SJCRH30 (cell line): Measurements from ENCODE around the gene RUNX2. TPM values are rescaled to one million over a fixed set of nuclear protein-coding genes. Genes with fewer than 3 reads are reported as not detected.

Source experiments
- DNase-seq, 2 experiments: peaks; one replicate each; pipeline ENCODE4 v3.0.0-alpha.2; 2015 to 2020
- H3K27ac ChIP-seq: fragments of 250-450 bp; sonication (Bioruptor Pico); 2 replicates; pipeline ENCODE4 v1.5.1; 2020; ENCODE audit warnings: mild to moderate bottlenecking, moderate library complexity
- H3K27me3 ChIP-seq: fragments of 250-450 bp; sonication (Bioruptor Pico); 2 replicates; pipeline ENCODE4 v1.5.1; 2020; ENCODE audit warnings: mild to moderate bottlenecking, moderate library complexity
- H3K36me3 ChIP-seq: fragments of 250-450 bp; sonication (Bioruptor Pico); 2 replicates; pipeline ENCODE4 v1.5.1; 2020; ENCODE audit warnings: mild to moderate bottlenecking, moderate library complexity
- H3K4me1 ChIP-seq: fragments of 250-450 bp; sonication (Bioruptor Pico); 2 replicates; pipeline ENCODE4 v1.5.1; 2020; ENCODE audit warnings: mild to moderate bottlenecking, moderate library complexity
- H3K4me3 ChIP-seq: fragments of 250-450 bp; sonication (Bioruptor Pico); 2 replicates; pipeline ENCODE4 v1.5.1; 2020; ENCODE audit warnings: mild to moderate bottlenecking, moderate library complexity
- H3K9me3 ChIP-seq: fragments of 250-450 bp; sonication (Bioruptor Pico); replicated peaks from 2 replicates; pipeline ENCODE4 v1.5.1; 2020; ENCODE audit warnings: mild to moderate bottlenecking, moderate library complexity
- total RNA-seq: library from RNA; depleted of rRNA; stranded (reverse); fragments of >200 nt; shearing (Covaris generic); gene quantifications from 2 replicates; pipeline ENCODE4 v1.2.3, GENCODE V29; 2014

The RUNX2 gene
- total RNA-seq, 1 experiment from 2014 or later: 50.5 TPM

DNA sequence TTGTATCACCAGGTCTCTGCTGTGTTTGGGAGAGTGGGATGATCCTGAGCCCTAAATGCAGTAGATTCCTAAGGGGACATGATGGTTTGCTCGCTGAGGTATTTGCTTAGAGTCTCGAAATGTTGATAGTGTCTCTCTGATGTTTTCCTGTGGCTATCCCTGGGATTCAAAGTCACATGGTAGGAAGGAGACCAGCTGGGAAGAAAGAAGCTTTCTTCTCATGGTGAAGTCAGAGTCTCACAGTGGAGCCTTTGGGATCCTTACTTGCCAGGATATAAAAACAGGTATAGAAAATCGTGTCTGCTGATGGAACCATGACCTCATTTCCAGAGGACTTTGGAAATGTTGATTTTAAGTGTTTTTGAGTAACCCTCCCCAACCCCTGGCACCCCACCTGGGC lies 308.9 kb downstream of the RUNX2 start:
- no peak for DNase-seq
- no peaks in the 10 kb centered on the region for H3K9me3 ChIP-seq
- no peak overlapping the region for H3K27ac ChIP-seq
- H3K4me3 ChIP-seq: no peak overlapping the region
- H3K27me3 ChIP-seq: no peaks in the 10 kb centered on the region
- no peaks in the 10 kb centered on the region for H3K4me1 ChIP-seq
- H3K36me3 ChIP-seq: no peaks in the 10 kb centered on the region

- no peaks in the 10 kb centered on the region for H3K9me3 ChIP-seq
- no peaks in the 10 kb centered on the region for H3K27me3 ChIP-seq
- DNase-seq: no peak
- H3K4me3 ChIP-seq: no peak overlapping the region
- H3K27ac ChIP-seq: no peak overlapping the region
- H3K36me3 ChIP-seq: no peaks in the 10 kb centered on the region
- H3K4me1 ChIP-seq: no peaks in the 10 kb centered on the region
These were observed 309.6 kb downstream of the RUNX2 start for GRCh38 chr6:45637611-45638257.

DNA sequence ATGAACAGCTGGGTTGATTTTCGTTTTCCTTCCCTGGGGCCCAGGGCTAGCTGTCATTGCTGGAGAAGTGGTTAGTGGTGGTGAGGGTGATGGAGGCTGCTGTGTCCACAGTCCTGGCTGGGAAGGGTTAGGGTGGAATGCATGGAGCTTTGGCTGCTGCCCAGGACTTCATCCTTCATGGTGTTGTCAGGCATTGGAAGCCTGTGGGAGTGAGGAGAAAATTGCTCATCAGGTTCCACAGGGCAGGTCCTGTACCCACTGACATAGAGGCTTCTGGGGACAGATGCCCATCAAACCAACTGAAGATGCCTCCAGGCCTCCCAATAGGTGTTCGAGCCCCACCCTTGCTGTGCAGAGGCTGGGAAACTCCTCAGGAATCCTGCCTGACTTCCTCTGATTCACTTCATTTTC lies 312.0 kb downstream of the RUNX2 start:
- Histone ChIP-seq H3K4me3 (no peak overlapping the region), H3K4me1 (no peaks in the 10 kb centered on the region), H3K27me3 (no peaks in the 10 kb centered on the region), H3K27ac (no peak overlapping the region), H3K36me3 (no peaks in the 10 kb centered on the region), H3K9me3 (no peaks in the 10 kb centered on the region)
- no peak for DNase-seq

DNA sequence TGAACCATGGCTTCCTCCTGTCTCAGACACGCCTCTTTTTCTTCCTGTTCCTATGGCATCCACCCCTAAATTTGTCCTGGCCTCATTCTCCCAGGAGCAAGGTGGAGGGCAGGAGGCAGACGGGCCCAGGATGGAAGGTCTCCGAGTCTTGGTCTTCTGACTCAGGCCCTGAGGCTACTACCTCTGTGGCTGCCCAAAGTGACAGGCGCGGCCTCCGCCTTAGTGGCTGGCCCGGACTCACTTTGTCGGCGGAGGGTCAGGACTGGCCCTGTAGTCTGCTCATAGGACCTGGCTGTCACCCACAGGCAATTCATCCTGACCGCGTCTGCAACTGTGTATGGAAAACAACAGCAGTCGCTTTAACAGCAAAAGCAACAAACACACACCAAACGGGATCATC lies 312.7 kb downstream of the RUNX2 start:
- no peak for DNase-seq
- H3K9me3 ChIP-seq: no peaks in the 10 kb centered on the region

DNA sequence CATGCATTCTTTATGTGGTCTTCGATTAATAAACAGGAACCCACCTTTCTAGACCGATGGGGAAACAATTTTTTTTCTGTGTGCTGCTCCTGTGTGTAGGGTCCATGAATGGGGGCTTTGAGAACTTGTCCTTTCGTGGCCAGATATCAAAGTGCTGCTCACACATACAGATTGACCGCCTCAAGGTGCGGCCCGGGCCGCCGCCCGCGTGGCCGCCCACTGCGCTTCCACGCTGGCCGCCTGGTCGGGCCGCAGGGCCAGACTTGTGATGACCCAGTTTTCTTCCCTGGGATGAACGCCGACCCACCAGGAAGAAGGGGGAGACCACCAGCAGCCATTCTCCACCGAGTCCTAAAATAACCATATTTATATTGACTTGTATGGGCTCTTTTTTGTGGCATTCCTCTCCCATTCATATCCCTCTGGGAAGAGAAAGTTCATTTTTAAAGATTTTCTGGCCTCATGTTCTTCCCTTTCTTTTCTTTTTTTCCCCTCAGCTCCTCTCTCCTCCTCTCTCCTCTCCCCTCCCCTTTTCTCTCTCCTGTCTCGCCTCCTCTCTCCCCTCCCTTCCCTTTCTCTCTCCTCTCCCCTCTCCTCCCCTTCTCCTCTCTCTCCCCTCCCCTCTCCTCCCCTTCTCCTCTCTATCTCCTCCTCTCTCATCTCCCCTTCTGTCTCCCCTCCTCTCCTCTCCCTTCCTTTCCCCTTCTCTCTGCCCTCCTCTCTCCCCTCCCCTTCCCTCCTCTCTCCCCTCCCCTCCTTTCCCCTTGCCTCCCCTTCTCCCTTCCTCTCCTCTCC lies 314.4 kb downstream of the RUNX2 start:
- Histone ChIP-seq H3K27me3 (no peaks in the 10 kb centered on the region), H3K36me3 (no peaks in the 10 kb centered on the region), H3K27ac (no peak overlapping the region), H3K9me3 (no peaks in the 10 kb centered on the region), H3K4me3 (no peak overlapping the region), H3K4me1 (peaks cover 11% of the 10 kb centered on the region)
- no peak for DNase-seq

More for the DNA sequence above, 312.7 kb downstream of the RUNX2 start:
- H3K27me3 ChIP-seq: no peaks in the 10 kb centered on the region
- H3K36me3 ChIP-seq: no peaks in the 10 kb centered on the region
- no peaks in the 10 kb centered on the region for H3K4me1 ChIP-seq
- H3K27ac ChIP-seq: no peak overlapping the region
- no peak overlapping the region for H3K4me3 ChIP-seq

- Histone ChIP-seq H3K36me3 (no peaks in the 10 kb centered on the region), H3K27ac (no peak overlapping the region), H3K4me3 (no peak overlapping the region), H3K9me3 (no peaks in the 10 kb centered on the region), H3K27me3 (no peaks in the 10 kb centered on the region), H3K4me1 (peaks cover 17% of the 10 kb centered on the region)
- DNase-seq: no peak
These were observed 315.0 kb downstream of the RUNX2 start for GRCh38 chr6:45643126-45643525.

DNA sequence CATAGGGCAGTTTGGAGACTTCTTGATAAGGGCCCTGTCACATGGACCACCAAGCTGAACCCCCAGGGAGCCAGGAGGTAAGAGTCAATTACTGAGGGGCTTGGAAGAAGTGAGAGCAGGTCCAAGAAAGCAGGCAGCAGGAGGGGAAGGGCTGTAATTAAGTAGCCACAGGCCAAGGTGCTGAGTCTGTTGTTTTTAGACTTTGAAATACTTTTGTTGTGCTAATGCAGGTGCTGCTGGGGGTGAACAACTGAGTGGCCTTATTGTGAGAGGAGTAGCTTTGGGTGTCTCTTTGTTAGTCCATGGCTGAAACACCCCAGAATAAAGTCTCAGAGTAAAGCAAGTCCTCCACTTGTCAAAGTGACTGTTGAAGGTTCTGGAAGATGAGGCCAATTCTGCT lies 316.6 kb downstream of the RUNX2 start:
- H3K36me3 ChIP-seq: no peaks in the 10 kb centered on the region
- DNase-seq: no peak
- no peak overlapping the region for H3K27ac ChIP-seq
- H3K27me3 ChIP-seq: no peaks in the 10 kb centered on the region
- H3K4me1 ChIP-seq: peaks cover 30% of the 10 kb centered on the region
- no peaks in the 10 kb centered on the region for H3K9me3 ChIP-seq
- H3K4me3 ChIP-seq: no peak overlapping the region

DNA sequence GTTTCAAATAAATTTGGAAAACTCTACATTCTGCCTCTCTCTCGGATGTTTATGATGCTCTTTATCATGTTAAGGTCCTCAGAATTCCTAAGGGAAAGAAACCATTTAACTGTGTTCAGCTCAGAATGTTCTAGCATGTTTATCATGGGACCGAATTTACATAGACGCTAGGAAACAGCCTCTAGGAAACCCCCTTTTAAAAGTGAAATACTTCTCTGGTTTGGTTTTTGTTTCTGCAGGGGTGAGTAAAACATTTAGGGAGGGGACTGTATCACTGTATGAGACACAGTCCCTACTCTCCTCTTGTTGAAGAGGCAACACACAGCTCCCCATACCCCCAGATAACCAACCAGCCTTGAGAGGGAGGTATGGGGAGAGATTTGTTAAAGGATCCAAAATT lies 317.2 kb downstream of the RUNX2 start:
- Histone ChIP-seq H3K27ac (no peak overlapping the region), H3K27me3 (no peaks in the 10 kb centered on the region), H3K36me3 (no peaks in the 10 kb centered on the region), H3K4me3 (no peak overlapping the region), H3K9me3 (no peaks in the 10 kb centered on the region), H3K4me1 (peaks cover 36% of the 10 kb centered on the region)
- no peak for DNase-seq

DNA sequence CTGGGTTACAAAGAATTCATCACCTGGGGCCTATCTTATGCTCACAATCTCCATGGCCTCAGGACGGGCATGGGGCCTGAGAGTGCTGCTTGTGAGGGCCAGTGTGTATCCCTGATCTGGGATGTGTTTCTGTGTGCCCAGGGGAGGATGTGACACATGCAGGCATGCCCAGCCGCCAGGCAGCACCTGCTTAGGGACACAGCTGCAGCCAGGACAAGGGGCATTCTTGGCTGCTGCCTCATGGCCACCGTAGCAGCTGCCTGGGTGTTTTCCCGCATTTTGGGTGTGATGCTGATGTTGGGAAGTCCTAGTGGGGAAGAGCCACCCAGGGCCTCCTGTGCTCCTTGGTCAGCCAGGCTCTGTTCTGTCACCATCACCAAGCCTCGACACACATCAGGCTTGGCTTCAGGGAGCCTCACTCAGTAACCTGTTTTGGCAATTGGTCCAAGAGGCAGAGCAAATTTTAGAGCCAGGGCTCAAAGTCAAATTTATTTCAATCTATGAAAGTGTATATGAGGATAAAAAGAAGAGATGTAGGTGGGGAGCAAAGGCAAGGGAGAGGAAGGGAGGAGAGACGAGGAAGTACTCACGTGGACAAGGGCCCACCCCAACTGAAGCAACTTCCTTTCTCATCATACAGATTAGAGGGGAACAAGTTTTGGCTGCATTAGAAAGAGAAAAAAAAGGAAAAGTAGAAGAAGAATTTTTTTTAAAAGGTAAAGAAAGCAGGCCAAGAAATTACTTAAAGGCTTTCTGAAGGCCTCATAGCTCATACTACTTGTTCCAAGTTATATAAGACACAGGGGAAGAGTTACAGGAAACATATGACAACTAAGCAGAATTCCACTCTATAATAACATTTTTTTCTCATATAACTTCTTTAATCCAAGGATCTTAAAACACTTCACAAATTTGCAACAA lies 319.5 kb downstream of the RUNX2 start:
- Histone ChIP-seq H3K27ac (peak overlapping the region; percentile 85), H3K36me3 (no peaks in the 10 kb centered on the region), H3K27me3 (no peaks in the 10 kb centered on the region), H3K4me3 (no peak overlapping the region), H3K4me1 (peaks cover 56% of the 10 kb centered on the region), H3K9me3 (no peaks in the 10 kb centered on the region)
- peak; percentile 87 to 88 for DNase-seq

DNA sequence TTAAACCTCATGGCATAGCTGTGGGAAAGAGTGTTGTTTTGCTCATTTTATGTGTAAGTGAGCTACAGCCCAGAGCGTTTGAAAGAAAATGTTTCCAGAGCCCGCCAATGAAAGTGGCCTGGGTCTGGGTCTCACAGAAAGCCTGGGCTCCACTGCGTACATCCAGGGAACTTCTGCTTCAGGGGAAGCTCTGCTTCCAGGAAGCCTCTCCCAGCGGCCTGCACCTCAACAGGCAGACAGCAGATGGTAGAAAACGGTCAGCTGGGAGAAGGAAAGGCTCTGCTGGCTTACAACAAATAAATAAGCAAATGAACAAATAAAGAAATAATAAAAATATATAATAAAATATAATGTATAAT lies 320.1 kb downstream of the RUNX2 start:
- peaks cover 62% of the 10 kb centered on the region for H3K4me1 ChIP-seq

DNA sequence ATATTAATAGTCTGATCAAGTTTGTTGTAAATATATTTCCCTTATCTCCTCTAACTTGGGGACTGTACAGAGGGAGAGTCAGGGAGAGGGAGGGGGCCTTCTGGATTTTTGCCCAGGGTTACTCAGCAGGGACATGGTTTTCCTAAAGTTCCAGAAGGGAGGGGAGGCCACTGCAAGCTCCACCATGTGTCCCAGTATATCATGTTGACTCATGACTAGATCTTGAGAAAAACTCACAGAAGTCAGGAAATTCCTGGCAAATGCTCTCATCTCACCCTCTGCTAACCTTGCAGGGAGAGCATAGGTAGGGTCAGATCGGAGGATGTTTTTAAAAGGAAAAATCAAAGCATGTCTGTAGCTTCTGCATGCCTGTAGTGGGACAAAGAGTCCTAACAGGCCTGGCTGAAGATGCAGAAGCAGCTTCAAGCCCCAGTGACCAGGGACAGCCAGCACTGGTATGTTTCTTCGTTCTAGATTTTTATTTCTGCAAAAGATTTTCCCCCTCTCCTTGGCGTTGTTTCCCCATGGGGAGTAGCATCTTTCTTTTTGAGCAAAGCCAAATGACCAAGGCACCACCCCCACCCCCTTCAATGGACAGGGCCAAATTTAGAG lies 322.5 kb downstream of the RUNX2 start:
- H3K27ac ChIP-seq: peak overlapping the region; percentile 69
- peak; percentile 64 to 76 for DNase-seq
- H3K4me3 ChIP-seq: no peak overlapping the region
- H3K36me3 ChIP-seq: no peaks in the 10 kb centered on the region
- H3K9me3 ChIP-seq: no peaks in the 10 kb centered on the region
- H3K4me1 ChIP-seq: peaks cover 67% of the 10 kb centered on the region
- no peaks in the 10 kb centered on the region for H3K27me3 ChIP-seq

More for the DNA sequence above, 320.1 kb downstream of the RUNX2 start:
- Histone ChIP-seq H3K9me3 (no peaks in the 10 kb centered on the region), H3K27me3 (no peaks in the 10 kb centered on the region), H3K4me3 (no peak overlapping the region), H3K36me3 (no peaks in the 10 kb centered on the region), H3K27ac (peak overlapping the region; percentile 85)
- DNase-seq: no peak

DNA sequence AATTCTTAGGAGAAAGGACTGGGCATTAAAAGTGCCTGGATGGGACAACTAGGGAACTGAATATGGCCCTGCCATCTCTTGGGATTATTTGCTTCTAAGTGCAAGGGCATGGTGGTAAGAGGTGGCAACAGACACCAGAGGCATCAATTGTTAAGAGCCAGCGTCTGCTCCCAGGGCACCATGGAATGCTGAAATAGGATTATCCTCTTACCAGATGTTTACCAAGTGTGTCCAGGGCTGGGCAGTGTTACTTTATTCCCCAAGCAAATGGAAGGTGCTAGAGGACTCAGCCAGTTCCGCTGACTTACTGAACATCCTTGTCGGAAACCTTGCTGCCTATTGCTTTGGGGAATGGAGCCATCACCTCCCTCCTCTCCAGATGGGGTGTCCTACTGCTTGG lies 323.2 kb downstream of the RUNX2 start:
- peak overlapping the region; percentile 69 for H3K27ac ChIP-seq
- no peaks in the 10 kb centered on the region for H3K9me3 ChIP-seq
- H3K4me3 ChIP-seq: no peak overlapping the region
- H3K27me3 ChIP-seq: no peaks in the 10 kb centered on the region
- H3K36me3 ChIP-seq: no peaks in the 10 kb centered on the region
- peak in 1 of 2 experiments; percentile 23 for DNase-seq
- peaks cover 71% of the 10 kb centered on the region for H3K4me1 ChIP-seq

DNA sequence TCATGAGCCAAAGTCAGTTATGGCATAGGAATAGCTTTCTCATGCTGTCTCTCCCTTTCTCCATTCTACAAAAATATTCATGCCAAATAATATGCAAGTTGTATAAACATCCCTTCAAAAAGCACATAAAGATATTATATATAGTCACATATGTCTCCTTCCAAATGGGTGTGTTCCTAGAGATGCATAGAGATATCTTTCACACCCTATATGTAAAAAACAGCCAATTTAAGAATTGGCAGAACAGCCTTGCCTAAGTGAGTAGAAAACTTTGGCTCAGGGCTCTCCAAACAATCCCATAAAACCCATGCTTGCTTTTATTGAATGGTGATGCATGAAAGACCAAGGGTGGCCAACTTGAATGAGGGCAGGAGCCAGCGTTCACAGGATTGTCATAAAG lies 324.3 kb downstream of the RUNX2 start:
- Histone ChIP-seq H3K4me1 (peaks cover 64% of the 10 kb centered on the region), H3K36me3 (peaks cover 2% of the 10 kb centered on the region), H3K9me3 (no peaks in the 10 kb centered on the region), H3K27me3 (no peaks in the 10 kb centered on the region), H3K27ac (no peak overlapping the region; the same call in 1 of the 2 replicates), H3K4me3 (no peak overlapping the region)
- no peak for DNase-seq

DNA sequence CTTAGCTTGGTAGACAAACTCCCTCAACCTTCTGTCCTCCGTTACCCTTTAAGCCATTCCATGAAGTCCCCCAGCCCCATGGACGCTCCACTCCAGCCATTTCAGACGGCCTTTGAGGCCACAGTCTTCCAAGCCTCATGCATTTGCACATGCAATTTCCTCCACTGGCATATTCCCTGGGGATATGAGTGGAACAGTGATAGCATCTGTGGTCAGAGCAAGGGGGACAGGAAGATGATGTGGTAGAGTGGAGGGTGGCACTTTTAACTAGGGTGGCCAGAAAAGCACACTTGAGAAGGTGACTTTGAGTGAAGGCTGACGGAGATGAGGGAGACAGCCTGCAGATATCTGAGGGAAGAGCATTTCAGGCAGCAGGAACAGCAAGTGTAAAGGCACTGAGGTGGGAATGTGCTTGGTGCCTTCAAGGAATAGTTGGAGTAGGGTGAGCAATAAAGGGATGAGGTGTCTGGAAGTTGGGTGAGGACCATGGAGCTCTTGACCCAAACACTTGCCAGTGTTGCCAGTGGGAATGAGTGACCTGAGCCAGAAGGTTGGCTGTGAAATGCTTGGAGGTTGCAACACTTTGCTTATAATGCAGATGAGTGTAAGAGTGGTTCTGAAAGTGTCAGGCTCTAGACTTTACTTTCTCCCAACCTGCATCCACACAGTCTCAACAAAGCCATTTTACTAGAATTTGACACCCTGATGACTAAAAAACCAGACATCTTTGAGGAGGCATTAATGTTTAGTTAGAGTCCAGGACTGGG lies 325.2 kb downstream of the RUNX2 start:
- Histone ChIP-seq H3K4me3 (no peak overlapping the region), H3K4me1 (peaks cover 55% of the 10 kb centered on the region), H3K27ac (no peak overlapping the region), H3K36me3 (peaks cover 2% of the 10 kb centered on the region), H3K27me3 (no peaks in the 10 kb centered on the region), H3K9me3 (no peaks in the 10 kb centered on the region)
- DNase-seq: no peak
